HG03439 (cell line): Measurements from ENCODE around the gene FAM120B.

Experiments used
- ATAC-seq: cut with Tn5 transposase; IDR thresholded peaks from one replicate; pipeline ENCODE4 v1.9.1; 2021; ENCODE audit warnings: mild to moderate bottlenecking, moderate library complexity; ENCODE audit not compliant: unreplicated experiment

Gene FAM120B

GRCh38 chr6:170451762-170452651 is 145.4 kb downstream of the FAM120B start:
- ATAC-seq = no peak

GRCh38 chr6:170452767-170453545 is 146.4 kb downstream of the FAM120B start:
- ATAC-seq = no peak

GRCh38 chr6:170453586-170454511 is 147.3 kb downstream of the FAM120B start:
- ATAC-seq = no peak

GRCh38 chr6:170454512-170455285 is 148.1 kb downstream of the FAM120B start:
- ATAC-seq = no peak

DNA sequence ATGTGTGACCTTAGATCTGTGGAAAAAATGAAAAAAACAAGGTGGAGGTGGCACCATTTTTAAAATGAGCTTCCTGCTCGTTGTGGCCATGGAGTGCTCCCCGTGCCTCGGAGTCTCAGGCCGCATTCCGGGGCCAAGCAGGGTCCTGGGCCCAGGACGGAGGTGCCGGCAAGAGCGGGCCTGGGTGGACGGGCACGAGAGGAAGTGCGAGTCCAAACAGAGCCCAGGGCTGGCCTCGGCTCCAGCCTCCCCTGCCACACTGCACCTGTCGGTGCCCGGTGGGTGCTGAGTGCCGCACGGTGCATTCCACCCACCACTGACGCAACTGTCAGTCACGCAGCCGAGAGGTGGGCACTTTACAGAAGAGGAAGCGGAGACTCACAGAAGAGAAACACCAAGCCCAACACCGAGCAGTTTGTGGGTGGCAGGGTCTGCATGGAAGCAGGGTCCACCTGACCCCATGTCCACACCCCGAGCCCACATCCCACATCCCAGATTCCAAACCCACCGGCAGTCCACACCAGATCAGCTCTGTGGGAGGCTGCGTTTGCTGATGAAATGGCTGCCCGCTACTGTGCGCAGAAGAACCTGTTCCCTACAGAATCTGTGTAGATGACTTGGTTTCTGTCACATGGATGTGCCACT is 148.9 kb downstream of the FAM120B start:
- no peak for ATAC-seq

GRCh38 chr6:170456334-170456733 is 149.8 kb downstream of the FAM120B start:
- no peak for ATAC-seq
